ENCODE measurements around the gene UACA.

Gene UACA

GRCh38 chr15:70788114-70789049, 25.0 kb upstream of the UACA start:
- DNase-seq (ENCODE audit: low read depth, low spot score) = no peak

GRCh38 chr15:70786996-70787395, 23.6 kb upstream of the UACA start:
- no peak for DNase-seq (ENCODE audit: low read depth, low spot score)

- DNase-seq (ENCODE audit: low read depth, low spot score) = no peak
These were observed 20.3 kb upstream of the UACA start for GRCh38 chr15:70783610-70784022.

- no peak for DNase-seq (ENCODE audit: low read depth, low spot score)
These were observed 19.7 kb upstream of the UACA start for GRCh38 chr15:70783041-70783440.

- DNase-seq (ENCODE audit: low read depth, low spot score) = no peak
These were observed 17.9 kb upstream of the UACA start for GRCh38 chr15:70781236-70781635.

- no peak for DNase-seq (ENCODE audit: low read depth, low spot score)
These were observed 15.1 kb upstream of the UACA start for GRCh38 chr15:70778258-70779076.

GRCh38 chr15:70777170-70777926, 14.0 kb upstream of the UACA start:
- DNase-seq (ENCODE audit: low read depth, low spot score) = no peak

- DNase-seq (ENCODE audit: low read depth, low spot score) = no peak
These were observed 11.8 kb upstream of the UACA start for GRCh38 chr15:70775160-70775559.

GRCh38 chr15:70772402-70772801, 9.0 kb upstream of the UACA start:
- no peak for DNase-seq (ENCODE audit: low read depth, low spot score)

- no peak for DNase-seq (ENCODE audit: low read depth, low spot score)
These were observed 7.5 kb upstream of the UACA start for GRCh38 chr15:70770863-70771262.

- DNase-seq (ENCODE audit: low read depth, low spot score) = no peak
These were observed 5.0 kb upstream of the UACA start for GRCh38 chr15:70768257-70768883.

GRCh38 chr15:70767667-70768066, 4.3 kb upstream of the UACA start:
- no peak for DNase-seq (ENCODE audit: low read depth, low spot score)

GRCh38 chr15:70766597-70766996, 3.2 kb upstream of the UACA start:
- no peak for DNase-seq (ENCODE audit: low read depth, low spot score)

GRCh38 chr15:70765504-70766281, 2.3 kb upstream of the UACA start:
- no peak for DNase-seq (ENCODE audit: low read depth, low spot score)

GRCh38 chr15:70763950-70764730, 782 bp upstream of the UACA start:
- DNase-seq (ENCODE audit: low read depth, low spot score) = no peak

GRCh38 chr15:70762469-70763119, 764 bp downstream of the UACA start:
- no peak for DNase-seq (ENCODE audit: low read depth, low spot score)

GRCh38 chr15:70761931-70762468, 1.4 kb downstream of the UACA start:
- no peak for DNase-seq (ENCODE audit: low read depth, low spot score)

- DNase-seq (ENCODE audit: low read depth, low spot score) = no peak
These were observed 2.3 kb downstream of the UACA start for GRCh38 chr15:70761046-70761445.
